HL-60 (cell line): Measurements from ENCODE around the gene WDPCP.
"Not testable (repeated sequence)": the region's sequence is repeated elsewhere in the genome, so short reads cannot be mapped to it uniquely, and the experiment has no call there.

Source experiments
- DNase-seq, 2 experiments: peaks; one replicate each; pipeline ENCODE4 v3.0.0-alpha.2; 2010 to 2020; ENCODE audit warnings: low read depth in 1 of 2, low spot score in 1 of 2
- H3K27ac ChIP-seq: fragments of 250-450 bp; sonication (Bioruptor Pico); replicated peaks from 2 replicates; pipeline ENCODE4 v1.5.1; 2020; ENCODE audit warnings: mild to moderate bottlenecking, moderate library complexity
- H3K27me3 ChIP-seq: fragments of 250-450 bp; sonication (Bioruptor Pico); 2 replicates; pipeline ENCODE4 v1.5.1; 2021; ENCODE audit warnings: mild to moderate bottlenecking, moderate library complexity; ENCODE audit not compliant: insufficient read depth, poor library complexity, severe bottlenecking
- H3K4me3 ChIP-seq: replicated peaks from 2 replicates; pipeline ENCODE4 v1.5.1; 2011; ENCODE audit warnings: mild to moderate bottlenecking, control low read depth, low read length; ENCODE audit not compliant: insufficient read depth
- GABPA ChIP-seq: IDR thresholded peaks from 2 replicates; pipeline ENCODE4 v1.6.1; 2012; ENCODE audit warnings: low read depth
- POLR2AphosphoS5 ChIP-seq: IDR thresholded peaks from 2 replicates; pipeline ENCODE4 v1.6.1; 2012; ENCODE audit warnings: low read depth
- SPI1 ChIP-seq: IDR thresholded peaks from 2 replicates; pipeline ENCODE4 v1.6.1; 2012; ENCODE audit warnings: low read depth, mild to moderate bottlenecking, borderline replicate concordance
- TF ChIP-seq, protein P1 (sequence below): IDR thresholded peaks from one replicate; pipeline ENCODE4 v1.5.1; 2011; ENCODE audit warnings: low read length, control low read depth, inconsistent platforms; ENCODE audit not compliant: insufficient read depth
- TF ChIP-seq, protein P2 (sequence below): IDR thresholded peaks from 2 replicates; pipeline ENCODE4 v1.6.1; 2012; ENCODE audit warnings: low read depth; ENCODE audit not compliant: insufficient replicate concordance

WDPCP gene

DNA sequence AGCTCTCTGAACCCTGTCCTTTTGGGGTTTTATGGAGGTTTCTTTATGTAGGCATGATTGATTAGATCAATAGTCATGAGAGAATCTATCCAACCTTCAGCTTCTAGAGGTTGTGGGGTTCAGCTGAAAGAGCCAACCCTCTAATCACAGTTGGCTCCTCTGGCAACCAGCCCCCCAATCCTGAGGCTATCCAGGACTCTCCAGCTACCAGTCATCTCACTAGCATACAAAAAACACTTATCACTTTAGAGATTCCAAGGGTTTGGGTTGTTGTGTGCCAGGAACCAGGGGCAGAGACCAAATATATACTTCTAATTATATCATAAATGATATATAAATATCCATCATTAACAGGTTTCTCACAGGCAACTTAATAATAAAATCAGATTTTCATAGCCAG is 11.7 kb downstream of the WDPCP start:
- TF ChIP-seq GABPA (no peak), POLR2AphosphoS5 (no peak), SPI1 (no peak)
- TF ChIP-seq, protein P1, sequence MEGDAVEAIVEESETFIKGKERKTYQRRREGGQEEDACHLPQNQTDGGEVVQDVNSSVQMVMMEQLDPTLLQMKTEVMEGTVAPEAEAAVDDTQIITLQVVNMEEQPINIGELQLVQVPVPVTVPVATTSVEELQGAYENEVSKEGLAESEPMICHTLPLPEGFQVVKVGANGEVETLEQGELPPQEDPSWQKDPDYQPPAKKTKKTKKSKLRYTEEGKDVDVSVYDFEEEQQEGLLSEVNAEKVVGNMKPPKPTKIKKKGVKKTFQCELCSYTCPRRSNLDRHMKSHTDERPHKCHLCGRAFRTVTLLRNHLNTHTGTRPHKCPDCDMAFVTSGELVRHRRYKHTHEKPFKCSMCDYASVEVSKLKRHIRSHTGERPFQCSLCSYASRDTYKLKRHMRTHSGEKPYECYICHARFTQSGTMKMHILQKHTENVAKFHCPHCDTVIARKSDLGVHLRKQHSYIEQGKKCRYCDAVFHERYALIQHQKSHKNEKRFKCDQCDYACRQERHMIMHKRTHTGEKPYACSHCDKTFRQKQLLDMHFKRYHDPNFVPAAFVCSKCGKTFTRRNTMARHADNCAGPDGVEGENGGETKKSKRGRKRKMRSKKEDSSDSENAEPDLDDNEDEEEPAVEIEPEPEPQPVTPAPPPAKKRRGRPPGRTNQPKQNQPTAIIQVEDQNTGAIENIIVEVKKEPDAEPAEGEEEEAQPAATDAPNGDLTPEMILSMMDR, result no peak
- TF ChIP-seq, protein P2, sequence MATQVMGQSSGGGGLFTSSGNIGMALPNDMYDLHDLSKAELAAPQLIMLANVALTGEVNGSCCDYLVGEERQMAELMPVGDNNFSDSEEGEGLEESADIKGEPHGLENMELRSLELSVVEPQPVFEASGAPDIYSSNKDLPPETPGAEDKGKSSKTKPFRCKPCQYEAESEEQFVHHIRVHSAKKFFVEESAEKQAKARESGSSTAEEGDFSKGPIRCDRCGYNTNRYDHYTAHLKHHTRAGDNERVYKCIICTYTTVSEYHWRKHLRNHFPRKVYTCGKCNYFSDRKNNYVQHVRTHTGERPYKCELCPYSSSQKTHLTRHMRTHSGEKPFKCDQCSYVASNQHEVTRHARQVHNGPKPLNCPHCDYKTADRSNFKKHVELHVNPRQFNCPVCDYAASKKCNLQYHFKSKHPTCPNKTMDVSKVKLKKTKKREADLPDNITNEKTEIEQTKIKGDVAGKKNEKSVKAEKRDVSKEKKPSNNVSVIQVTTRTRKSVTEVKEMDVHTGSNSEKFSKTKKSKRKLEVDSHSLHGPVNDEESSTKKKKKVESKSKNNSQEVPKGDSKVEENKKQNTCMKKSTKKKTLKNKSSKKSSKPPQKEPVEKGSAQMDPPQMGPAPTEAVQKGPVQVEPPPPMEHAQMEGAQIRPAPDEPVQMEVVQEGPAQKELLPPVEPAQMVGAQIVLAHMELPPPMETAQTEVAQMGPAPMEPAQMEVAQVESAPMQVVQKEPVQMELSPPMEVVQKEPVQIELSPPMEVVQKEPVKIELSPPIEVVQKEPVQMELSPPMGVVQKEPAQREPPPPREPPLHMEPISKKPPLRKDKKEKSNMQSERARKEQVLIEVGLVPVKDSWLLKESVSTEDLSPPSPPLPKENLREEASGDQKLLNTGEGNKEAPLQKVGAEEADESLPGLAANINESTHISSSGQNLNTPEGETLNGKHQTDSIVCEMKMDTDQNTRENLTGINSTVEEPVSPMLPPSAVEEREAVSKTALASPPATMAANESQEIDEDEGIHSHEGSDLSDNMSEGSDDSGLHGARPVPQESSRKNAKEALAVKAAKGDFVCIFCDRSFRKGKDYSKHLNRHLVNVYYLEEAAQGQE, result no peak
- no peak for DNase-seq
- H3K4me3 ChIP-seq, result no peak overlapping the region
- no peaks in the 10 kb centered on the region for H3K27me3 ChIP-seq
- no peak overlapping the region for H3K27ac ChIP-seq

DNA sequence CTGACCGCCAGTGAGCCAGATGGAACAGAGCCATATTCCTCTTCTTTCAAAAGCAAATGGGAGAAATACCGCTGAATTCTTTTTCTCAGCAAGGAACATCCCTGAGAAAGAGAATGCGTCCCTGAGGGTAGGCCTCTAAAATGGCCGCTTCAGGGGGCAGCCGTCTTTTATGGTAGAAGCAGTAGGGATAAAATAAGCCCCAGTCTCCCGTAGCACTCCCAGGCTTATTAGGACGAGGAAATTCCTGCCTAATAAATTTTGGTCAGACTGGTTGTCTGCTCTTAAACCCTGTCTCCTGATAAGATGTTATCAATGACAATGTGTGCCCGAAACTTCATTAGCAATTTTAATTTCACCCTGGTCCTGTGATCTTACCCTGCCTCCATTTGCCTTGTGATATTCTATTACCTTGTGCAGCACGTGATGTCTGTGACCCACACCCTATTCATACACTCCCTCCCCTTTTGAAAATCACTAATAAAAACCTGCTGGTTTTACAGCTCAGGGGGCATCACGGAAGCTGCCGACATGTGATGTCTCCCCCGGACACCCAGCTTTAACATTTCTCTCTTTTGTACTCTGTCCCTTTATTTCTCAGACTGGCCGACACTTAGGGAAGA is 14.4 kb downstream of the WDPCP start:
- not testable (repeated sequence) for H3K27me3 ChIP-seq, H3K4me3 ChIP-seq, DNase-seq, H3K27ac ChIP-seq

DNA sequence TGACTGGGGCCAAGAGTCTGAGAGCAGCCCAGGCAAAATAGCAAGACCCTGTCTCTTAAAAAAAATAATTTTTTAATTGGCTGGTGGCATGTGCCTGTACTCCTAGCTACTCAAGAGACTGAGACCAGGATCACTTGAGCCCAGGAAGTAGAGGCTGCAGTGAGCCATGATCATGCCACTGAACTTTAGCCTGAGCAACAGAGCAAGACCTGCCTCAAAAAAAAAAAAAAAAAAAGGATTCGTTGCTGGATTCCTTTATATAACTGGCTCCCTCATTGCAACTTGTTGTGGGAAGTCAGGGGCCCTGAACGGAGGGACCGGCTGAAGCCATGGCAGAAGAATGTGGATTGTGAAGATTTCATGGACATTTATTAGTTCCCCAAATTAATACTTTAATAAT is 15.3 kb downstream of the WDPCP start:
- not testable (repeated sequence) for DNase-seq, H3K4me3 ChIP-seq, H3K27ac ChIP-seq, H3K27me3 ChIP-seq

DNA sequence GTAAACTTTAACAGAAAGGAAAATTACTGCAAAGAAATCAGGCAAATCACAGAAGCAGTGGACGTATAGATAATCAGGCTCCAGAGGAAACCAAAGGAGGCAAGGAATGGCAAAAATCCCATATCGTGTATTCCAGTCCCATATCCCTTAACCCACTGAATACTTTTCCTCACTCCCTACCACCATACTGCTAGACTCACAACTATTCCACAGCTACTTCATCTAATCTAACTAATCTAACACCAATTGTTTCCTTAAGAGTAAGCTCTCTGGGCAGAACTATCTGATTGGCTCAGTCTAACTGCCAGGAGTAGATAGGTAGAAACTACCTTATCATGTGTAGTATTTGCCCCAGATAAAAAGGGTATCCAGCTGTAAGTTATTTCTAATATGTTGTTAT is 16.3 kb downstream of the WDPCP start:
- Histone ChIP-seq H3K27ac (no peak overlapping the region), H3K27me3 (no peaks in the 10 kb centered on the region), H3K4me3 (no peak overlapping the region)
- DNase-seq, result no peak
- TF ChIP-seq, protein P2, result no peak
- TF ChIP-seq SPI1, result no peak
- TF ChIP-seq GABPA, result no peak
- no peak for TF ChIP-seq POLR2AphosphoS5
- TF ChIP-seq, protein P1, result no peak

DNA sequence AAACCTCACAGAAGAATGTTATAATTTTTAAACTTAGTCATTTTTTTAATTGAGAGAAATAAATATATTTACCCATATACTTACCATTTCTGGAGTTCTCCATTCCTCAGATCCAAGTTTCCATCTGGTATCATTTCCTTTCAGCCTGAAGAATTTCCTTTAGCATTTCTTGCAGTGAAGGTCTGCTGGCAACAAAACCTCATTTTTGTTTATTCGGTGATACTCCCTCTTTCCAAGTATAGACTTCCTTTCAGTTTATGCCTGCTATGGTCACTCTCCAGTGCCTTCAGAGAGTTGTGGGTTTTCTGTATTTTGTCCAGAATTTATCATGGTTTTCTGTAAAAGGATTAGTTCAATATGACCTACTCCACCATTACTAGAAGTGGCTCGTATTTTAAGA is 17.0 kb downstream of the WDPCP start:
- Histone ChIP-seq H3K27ac (no peak overlapping the region), H3K4me3 (no peak overlapping the region), H3K27me3 (no peaks in the 10 kb centered on the region)
- TF ChIP-seq POLR2AphosphoS5 (no peak), GABPA (no peak), SPI1 (no peak)
- TF ChIP-seq, protein P1, result no peak
- TF ChIP-seq, protein P2, result no peak
- no peak for DNase-seq
